Measurements from ENCODE around the gene OSBPL3.

- TF ChIP-seq CTCF (IDR thresholded peaks at IDR 0.05; ENCODE audit: low read length) (no peak), EZH2phosphoT487 (IDR thresholded peaks at IDR 0.05; ENCODE audit: low read length) (no peak), EZH2 (optimal IDR thresholded peaks at IDR 0.05; ENCODE audit: low read depth, low read length) (no peak)
Measured at GRCh38 chr7:24797270-24797669, 182.7 kb downstream of the OSBPL3 start.

Data from MM.1S (cell line).